HG03460 (cell line): Measurements from ENCODE around the gene GPR153.
A peak's percentile ranks its signal among the peaks of the same experiment; 100 is the strongest.

Experiments
- ATAC-seq: cut with Tn5 transposase; IDR thresholded peaks from one replicate; pipeline ENCODE4 v1.9.1; 2021; ENCODE audit not compliant: unreplicated experiment

GPR153 gene

GRCh38 chr1:6206520-6206855 lies 54.4 kb downstream of the GPR153 start:
- ATAC-seq = no peak

DNA sequence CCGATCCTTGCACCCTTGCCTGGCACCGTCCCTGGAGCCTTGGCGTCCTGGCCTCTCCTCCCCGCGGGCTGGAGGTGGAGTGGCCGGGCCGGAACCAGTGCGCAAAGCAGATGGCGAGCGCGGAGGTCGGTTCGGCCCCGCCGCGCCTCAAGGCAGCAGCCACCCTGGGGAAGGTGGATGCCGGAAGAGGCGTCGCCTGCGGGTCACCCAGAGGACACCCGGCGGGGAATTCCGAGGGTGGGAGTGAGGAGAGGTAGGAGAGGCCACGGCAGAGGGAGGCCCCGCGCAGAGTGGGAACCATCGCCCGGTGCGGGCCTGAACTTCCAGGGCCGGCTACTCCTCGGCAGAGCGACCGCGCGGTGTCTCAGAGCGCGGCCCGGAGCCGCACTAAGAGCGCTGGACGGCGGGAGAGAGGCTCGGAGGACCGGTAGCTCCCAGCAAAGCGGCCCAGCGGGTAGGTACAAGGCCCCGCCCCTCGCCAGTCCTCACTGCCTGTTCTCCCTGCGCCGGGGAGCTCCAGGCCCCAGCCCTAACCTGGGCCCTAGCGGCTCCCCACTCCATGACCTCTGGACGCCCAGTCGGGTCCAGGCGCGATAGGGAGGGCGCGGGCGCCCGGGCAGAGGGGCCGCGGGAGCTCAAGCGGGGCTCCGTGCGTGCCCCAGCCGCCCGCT lies 54.9 kb downstream of the GPR153 start, which contains the start of gene RNF207:
Gene RNF207, plus strand, starts transcription at position 271 of the 671 bp plus-strand sequence. CDS start 417 bp downstream, outside the sequence.
- ATAC-seq = peak; percentile 46

DNA sequence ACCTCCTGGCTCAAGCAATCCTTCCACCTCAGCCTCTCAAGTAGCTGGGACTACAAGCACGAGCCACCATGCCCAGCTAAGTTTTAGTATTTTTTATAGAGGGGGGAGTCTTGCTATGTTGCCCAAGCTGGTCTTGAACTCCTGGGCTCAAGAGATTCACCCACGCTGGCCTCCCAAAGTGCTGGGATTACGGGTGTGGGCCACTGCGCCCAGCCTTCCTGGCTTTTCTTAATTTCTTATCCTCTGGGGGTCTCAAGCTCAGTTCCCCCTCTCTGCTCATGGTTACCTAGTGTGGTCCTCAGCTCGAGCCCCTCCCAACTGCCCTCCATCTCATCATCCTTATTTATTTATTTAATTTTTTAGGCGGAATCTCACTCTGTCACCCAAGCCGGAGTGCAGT lies 58.6 kb downstream of the GPR153 start:
- ATAC-seq = no peak

GRCh38 chr1:6200188-6200809 lies 60.6 kb downstream of the GPR153 start:
- no peak for ATAC-seq

GRCh38 chr1:6199298-6200187 lies 61.4 kb downstream of the GPR153 start, which contains the start of gene RPL22:
Gene RPL22 (minus strand): TSS chr1:6199595. CDS start chr1:6199573, 22 bp downstream.
- peak; percentile 97 for ATAC-seq

DNA sequence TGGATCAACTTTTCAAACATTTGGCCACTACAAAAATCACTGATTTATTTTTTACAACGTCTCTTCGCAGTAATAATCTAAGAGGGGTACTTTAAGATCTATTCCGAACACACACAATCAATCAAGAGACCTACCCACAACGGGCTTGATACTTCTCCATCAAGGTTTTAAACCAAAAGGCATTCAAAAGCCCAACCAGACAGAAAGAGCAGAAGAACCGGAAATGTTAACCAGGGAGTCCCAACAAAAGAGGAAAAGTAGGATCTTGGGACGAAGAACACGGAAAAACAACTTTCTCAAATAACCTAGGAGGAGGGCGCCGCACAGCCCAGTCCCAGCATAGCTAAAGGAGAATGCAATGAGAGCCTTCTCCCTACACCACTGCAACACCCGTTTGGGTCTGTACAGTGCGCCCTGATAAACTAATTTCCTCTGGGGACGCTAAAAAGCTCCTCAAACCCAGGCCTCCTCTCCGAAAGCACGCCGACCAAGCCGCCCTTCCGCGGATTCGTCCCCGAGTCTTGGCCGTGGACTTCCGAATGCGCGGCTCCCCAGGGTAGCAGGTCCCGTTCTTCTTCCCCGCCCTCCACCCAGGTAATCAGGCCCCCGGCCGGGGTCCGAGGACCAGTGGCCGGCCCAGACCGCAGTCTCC lies 62.1 kb downstream of the GPR153 start:
- peak; percentile 9 for ATAC-seq

DNA sequence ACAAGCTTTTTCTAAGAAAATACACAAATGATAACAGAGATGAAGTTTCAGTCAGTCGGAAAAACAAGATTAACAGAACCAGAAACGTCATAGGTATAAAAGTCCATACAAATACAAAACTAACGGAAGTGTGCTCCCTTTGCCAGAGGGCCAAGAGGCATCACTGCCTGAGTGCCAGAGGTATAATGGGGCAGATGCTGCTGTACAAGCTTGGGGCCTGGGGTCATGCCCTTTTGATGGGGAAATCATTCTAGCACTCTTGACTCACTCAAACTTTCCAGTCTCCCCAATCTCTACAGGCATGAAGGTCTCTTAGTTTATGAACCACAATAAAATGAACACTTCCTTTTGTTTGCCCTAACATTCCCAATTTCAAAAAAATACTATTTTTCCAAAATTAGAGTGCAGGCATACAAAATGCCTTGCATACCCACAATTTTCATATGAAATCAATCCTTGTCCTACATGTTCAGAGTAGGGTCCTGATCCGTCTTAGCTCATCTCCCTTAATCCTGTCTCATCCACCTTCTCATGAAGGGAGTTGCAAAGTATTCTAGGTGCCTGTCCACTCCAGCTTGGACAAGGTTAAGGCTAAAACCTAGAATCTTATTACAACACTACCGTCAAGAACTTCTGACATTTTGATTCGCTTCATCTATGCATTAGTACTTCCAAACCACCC lies 63.0 kb downstream of the GPR153 start:
- no peak for ATAC-seq
